ENCODE measurements around the gene BCR.

Gene BCR

GRCh38 chr22:23267226-23268043 is 87.1 kb downstream of the BCR start:
- Histone ChIP-seq H3K9me2 (replicated peaks; ENCODE audit: insufficient read depth, low read length) (no peaks in the 10 kb centered on the region), H4K20me1 (ENCODE audit: low read depth, low read length) (no peaks in the 10 kb centered on the region), H2AFZ (ENCODE audit: low read depth, low read length, severe bottlenecking) (no peak overlapping the region), H3K4me3 (ENCODE audit: insufficient read depth, low read length, poor library complexity, severe bottlenecking) (no peak overlapping the region), H3K27ac (ENCODE audit: low read depth, low read length) (no peak overlapping the region), H3F3A (ENCODE audit: insufficient read depth) (peaks cover 12% of the 10 kb centered on the region), H3K4me2 (ENCODE audit: low read depth, low read length, poor library complexity, severe bottlenecking) (no peak overlapping the region), H3K36me3 (ENCODE audit: low read length) (no peaks in the 10 kb centered on the region), H3K9me3 (ENCODE audit: insufficient read depth, low read length) (no peaks in the 10 kb centered on the region), H3K27me3 (ENCODE audit: low read length) (no peaks in the 10 kb centered on the region), H3K9ac (ENCODE audit: low read length) (no peak overlapping the region), H3K79me2 (ENCODE audit: insufficient read depth, low read length) (no peaks in the 10 kb centered on the region)
- no peak for TF ChIP-seq CTCF (IDR thresholded peaks at IDR 0.05; ENCODE audit: insufficient read depth, low read length, poor library complexity, severe bottlenecking)
- no peak for TF ChIP-seq EZH2phosphoT487 (conservative IDR thresholded peaks at IDR 0.05; ENCODE audit: low read length)

GRCh38 chr22:23268139-23268712 is 87.9 kb downstream of the BCR start:
- no peaks in the 10 kb centered on the region for H3K36me3 ChIP-seq (ENCODE audit: low read length)
- peak overlapping the region; percentile 46 for H3K4me2 ChIP-seq (ENCODE audit: low read depth, low read length, poor library complexity, severe bottlenecking)
- no peak overlapping the region for H3K9ac ChIP-seq (ENCODE audit: low read length)
- TF ChIP-seq EZH2phosphoT487 (conservative IDR thresholded peaks at IDR 0.05; ENCODE audit: low read length): no peak
- TF ChIP-seq CTCF (IDR thresholded peaks at IDR 0.05; ENCODE audit: insufficient read depth, low read length, poor library complexity, severe bottlenecking): no peak
- no peaks in the 10 kb centered on the region for H3K79me2 ChIP-seq (ENCODE audit: insufficient read depth, low read length)
- H4K20me1 ChIP-seq (ENCODE audit: low read depth, low read length): no peaks in the 10 kb centered on the region
- H3K27me3 ChIP-seq (ENCODE audit: low read length): no peaks in the 10 kb centered on the region
- peak overlapping the region; percentile 81 for H3K27ac ChIP-seq (ENCODE audit: low read depth, low read length)
- no peaks in the 10 kb centered on the region for H3K9me3 ChIP-seq (ENCODE audit: insufficient read depth, low read length)
- no peaks in the 10 kb centered on the region for H3K9me2 ChIP-seq (replicated peaks; ENCODE audit: insufficient read depth, low read length)
- no peak overlapping the region for H2AFZ ChIP-seq (ENCODE audit: low read depth, low read length, severe bottlenecking)
- H3K4me3 ChIP-seq (ENCODE audit: insufficient read depth, low read length, poor library complexity, severe bottlenecking): no peak overlapping the region
- peaks cover 12% of the 10 kb centered on the region for H3F3A ChIP-seq (ENCODE audit: insufficient read depth)

GRCh38 chr22:23268877-23269276 is 88.6 kb downstream of the BCR start:
- no peaks in the 10 kb centered on the region for H3K9me3 ChIP-seq (ENCODE audit: insufficient read depth, low read length)
- peak overlapping the region; percentile 46 for H3K4me2 ChIP-seq (ENCODE audit: low read depth, low read length, poor library complexity, severe bottlenecking)
- peak overlapping the region; percentile 81 for H3K27ac ChIP-seq (ENCODE audit: low read depth, low read length)
- no peak overlapping the region for H3K9ac ChIP-seq (ENCODE audit: low read length)
- no peak overlapping the region for H3K4me3 ChIP-seq (ENCODE audit: insufficient read depth, low read length, poor library complexity, severe bottlenecking)
- no peak overlapping the region for H2AFZ ChIP-seq (ENCODE audit: low read depth, low read length, severe bottlenecking)
- no peaks in the 10 kb centered on the region for H3K9me2 ChIP-seq (replicated peaks; ENCODE audit: insufficient read depth, low read length)
- H3F3A ChIP-seq (ENCODE audit: insufficient read depth): peaks cover 12% of the 10 kb centered on the region
- no peaks in the 10 kb centered on the region for H3K79me2 ChIP-seq (ENCODE audit: insufficient read depth, low read length)
- H4K20me1 ChIP-seq (ENCODE audit: low read depth, low read length): no peaks in the 10 kb centered on the region
- H3K27me3 ChIP-seq (ENCODE audit: low read length): no peaks in the 10 kb centered on the region
- TF ChIP-seq EZH2phosphoT487 (conservative IDR thresholded peaks at IDR 0.05; ENCODE audit: low read length): no peak
- no peak for TF ChIP-seq CTCF (IDR thresholded peaks at IDR 0.05; ENCODE audit: insufficient read depth, low read length, poor library complexity, severe bottlenecking)
- no peaks in the 10 kb centered on the region for H3K36me3 ChIP-seq (ENCODE audit: low read length)
